Measurements from ENCODE around the gene LRRC8D.

LRRC8D gene

DNA sequence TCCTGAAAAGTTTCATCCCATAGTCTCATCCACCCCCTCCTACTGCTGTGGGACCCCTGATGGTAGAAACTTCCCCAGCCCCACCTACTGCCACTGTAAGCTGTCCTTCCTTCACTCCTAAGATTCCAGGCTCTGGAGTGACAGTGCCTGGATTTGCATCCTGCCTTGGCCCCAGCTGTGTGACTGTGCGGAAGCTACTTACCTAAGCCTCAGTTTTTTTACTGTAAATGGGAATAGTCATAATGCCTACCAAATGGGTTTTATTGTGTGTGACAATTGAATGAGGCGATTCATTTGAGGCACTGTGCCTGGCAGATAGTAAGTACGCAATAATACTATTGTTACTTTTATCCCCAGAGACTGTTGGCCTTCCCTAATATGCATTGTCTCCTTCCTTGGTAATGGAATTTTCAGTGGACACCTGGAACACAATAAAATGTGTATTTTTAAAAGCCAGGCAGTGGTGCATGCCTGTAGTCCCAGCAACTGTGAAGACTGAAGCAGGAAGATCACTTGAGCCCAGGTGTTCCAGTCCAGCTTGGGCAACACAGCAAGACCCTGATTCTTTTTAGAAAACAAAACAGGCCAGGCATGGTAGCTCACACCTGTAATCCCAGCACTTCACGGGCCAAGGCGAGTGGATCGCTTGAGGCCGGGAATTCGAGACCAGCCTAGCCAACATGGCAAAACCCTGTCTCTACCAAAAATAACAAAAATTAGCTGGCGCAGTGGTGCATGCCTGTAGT is 119.0 kb downstream of the LRRC8D start:
- no peak for DNase-seq (ENCODE audit: low read depth in 2 of 2)

DNA sequence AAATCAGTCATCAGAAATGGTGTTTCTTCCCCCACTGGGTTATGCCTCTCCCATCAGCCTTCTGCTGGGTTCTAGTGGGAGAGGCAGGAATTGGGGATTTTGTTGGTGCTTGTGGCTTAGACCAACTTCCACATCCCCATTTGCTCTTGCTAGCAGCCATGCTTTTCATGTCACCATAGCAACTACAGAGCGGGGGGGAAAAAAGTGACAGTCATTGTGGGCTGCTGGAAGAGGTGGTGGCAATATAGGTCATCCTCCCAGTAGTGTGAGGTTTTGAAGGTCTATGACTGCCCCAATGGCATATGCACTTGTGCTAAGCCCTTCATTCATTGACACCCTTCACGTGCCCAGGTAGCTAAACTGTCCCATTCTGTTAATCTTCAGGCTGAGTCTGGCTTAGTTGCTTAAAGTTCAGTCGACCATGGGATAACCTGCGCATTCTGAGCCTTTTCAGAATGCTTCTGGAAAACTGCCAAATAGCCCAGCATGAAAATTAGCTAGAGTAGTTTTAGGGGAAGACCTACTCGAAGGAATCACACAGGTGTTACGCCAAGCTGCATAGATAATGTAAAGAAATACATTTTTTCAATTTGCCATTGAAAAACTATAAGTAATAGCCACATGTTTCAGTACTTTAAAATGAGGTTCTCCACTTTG is 120.4 kb downstream of the LRRC8D start:
- DNase-seq (ENCODE audit: low read depth in 2 of 2), result no peak

DNA sequence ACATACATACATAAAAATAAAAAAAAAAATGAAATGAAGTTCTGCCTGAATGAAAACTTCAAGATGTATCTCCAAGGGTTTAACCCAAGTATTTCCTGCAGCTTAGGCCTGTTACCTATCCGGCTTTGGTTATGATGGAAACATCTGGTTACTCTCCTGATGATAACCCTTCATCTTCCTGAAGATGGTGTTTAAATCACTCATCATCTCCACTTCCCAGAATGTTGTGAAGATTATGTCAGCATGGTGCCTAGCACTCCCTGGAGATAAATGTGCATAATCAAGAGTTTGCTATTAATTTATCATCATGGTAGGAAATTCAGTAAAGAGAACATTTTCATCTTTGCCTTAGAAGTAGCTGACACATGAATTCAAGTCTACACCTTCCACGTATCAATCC is 121.2 kb downstream of the LRRC8D start:
- no peak for DNase-seq (ENCODE audit: low read depth in 2 of 2)

DNA sequence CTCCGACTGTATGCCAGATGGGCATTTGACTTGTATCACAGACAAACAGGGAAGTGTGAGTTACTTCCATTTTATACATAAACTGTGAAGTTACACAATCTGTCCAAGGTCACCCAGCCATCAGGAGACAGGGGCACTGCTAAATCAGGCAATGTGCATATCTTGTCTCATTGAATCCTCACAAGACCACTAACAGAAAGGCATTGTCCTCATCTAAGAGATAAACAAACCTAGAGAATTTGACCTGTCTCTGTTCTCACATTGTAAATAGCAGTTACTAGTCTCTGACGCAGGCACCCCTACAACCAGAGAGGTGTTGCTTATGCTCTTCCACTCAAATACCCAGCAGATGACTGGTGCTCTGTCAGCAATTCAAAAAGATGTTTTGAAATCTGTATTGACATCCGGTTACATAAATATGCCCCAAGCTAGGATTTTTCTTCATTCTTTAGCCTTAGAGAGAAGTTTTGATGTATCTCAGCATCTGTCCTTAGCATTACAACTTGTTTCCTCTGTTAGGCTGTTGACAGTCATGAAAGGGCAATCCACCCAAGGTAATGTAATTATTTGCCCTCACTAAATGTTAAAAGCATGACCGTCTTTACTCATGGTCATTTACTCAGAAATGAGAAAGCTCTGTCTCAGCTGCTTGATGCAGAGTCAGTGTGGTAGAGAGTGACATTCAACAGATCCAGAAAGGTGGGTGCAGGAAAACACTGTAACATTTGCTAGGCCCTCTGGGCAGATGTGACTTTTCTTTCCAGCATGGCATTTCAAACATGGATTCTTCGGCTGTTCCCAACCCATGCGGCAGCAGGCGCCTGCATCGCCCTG is 122.2 kb downstream of the LRRC8D start:
- no peak for DNase-seq (ENCODE audit: low read depth in 2 of 2)

DNA sequence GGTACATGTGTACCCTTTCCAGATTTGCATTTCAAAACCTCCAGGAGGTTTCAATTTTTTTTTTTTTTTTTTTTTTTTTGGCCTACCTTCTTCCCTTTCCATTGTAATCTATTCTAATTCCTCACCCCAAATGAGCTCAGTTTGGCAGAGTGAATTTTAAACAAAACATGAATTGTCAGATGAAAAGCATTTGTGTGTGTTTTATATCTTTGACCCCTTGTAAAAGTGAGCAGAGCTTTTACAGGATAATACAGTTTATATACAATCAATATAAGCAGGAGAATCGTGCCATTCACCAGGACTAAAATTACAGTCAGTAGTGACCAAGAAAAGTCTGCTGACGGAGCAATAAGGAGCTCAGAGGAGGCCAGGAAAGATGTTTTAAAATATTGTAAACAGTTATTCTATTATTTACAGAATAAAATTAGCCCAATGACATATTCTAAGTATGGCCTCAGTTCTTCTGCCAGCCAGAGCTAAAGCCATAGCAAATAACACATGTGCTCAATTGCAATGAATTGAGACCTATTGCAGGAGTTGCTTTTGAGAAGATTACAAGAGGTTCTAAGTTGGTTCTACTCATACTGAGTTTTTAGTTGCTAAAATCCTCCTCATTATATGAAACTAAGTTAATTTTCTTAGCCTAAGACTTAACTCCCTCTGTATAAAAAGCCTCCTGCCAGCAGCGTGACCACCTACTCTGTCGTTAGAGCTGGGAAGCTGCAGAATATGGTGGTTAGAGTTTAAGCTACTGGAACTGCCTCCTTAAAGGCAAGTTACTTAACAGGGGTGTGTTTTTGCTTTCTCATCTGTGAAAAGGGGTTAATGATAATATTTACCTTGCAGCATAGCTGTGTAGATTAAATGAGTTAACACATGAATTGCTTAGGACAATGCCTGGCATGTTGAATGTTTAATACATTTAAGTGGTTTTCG is 123.3 kb downstream of the LRRC8D start:
- no peak for DNase-seq (ENCODE audit: low read depth in 2 of 2)

DNA sequence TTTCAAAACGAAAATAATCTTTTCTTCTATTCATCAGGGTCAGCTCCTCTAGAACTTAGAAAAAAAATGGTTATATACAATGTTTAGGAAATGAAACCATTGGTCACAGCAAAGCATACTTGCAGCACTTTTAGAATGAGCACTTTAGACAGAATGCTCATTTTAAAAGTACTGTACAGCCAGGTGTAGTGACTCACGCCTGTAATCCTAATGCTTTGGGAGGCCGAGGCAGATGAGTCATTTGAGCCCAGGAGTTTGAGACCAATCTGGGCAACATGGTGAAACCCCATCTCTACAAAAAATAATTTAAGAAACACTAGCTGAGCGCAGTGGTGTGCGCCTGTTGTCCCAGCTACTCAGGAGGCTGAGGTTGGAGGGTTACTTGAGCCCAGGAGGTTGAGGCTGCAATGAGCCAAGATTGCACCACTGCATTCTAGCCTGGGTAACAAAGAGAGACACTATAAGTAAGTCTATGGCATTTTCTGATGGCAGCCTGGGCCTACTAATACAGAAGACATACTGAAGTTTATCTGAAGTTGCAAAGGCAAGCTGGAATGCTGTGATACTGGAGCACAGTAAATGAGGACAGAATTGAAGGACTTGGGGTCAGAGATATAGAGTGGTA is 125.1 kb downstream of the LRRC8D start:
- no peak for DNase-seq (ENCODE audit: low read depth in 2 of 2)

DNA sequence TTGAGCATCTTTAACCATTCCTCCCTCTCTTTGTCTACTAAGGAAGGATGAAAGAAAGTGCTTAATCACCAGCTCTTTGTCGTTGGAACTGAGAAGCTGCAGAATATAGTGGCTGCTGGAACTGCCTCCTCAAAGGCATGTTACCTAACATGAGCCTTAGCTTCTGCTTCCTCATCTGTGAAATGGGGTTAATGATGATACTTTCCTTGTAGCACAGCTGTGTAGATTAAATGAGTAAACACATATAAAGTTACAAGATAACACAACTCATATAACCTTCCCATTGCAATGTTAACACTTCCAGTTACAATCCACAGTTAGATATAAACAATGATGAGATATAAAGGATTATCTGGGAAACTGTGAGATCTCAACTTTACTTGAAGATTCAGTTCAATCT is 125.7 kb downstream of the LRRC8D start:
- no peak for DNase-seq (ENCODE audit: low read depth in 2 of 2)

DNA sequence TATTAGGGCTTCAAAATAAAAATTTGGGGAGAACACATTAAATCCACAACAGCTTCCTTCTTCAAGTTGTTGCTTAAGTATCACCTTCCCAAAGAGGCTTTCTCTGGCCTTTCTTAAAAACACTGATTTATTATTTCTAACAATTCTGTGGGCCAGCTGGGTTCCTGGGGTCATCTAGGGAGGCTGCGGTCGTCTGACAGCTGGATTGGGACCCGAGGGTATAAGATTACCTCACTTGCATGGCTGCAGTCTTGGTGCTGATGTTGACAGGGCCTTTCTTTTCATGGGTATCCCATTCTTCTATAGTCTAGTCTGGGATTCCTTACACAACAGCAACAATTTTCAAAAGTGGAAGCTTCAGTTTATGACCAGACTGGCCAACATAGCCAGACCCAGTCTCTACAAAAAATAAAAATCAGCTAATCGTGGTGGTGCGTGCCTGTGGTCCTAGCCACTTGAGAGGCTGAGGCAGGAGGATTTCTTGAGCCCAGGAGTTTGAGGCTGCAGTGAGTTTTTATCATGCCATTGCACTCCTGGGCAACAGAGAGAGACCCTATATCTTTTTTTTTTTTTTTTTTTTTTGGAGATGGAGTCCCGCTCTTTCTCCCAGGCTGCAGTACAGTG is 128.0 kb downstream of the LRRC8D start:
- no peak for DNase-seq (ENCODE audit: low read depth in 2 of 2)

DNA sequence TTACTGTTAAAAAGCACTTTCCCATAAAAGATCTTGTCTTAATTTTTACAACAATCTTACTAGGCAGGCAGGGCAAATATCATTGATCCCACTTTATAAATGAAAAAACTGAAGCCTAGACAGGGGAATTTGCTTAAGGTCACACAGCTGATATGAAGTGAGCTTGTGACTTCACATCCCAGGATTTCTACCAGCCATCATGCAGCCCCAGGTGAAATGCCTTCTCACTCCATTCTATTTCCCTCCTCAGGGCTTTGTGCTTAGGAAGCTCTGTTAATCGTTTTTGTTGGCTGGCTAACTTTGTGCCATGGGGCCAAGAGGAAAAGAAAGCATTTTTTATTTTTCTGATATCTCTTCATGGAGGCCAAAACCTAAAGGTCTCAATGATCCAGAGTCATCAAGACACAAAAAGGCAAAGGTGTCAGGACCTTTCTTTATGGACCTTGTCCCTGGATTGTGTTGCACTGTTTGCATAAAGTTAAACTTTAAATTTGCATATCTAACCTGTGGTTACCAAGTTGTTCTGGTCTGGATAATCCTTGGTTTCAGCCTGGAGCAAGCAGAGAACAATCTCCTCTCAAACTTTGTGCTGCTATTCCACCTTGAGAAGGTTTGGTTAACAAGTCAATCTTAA is 129.3 kb downstream of the LRRC8D start:
- no peak for DNase-seq (ENCODE audit: low read depth in 2 of 2)

DNA sequence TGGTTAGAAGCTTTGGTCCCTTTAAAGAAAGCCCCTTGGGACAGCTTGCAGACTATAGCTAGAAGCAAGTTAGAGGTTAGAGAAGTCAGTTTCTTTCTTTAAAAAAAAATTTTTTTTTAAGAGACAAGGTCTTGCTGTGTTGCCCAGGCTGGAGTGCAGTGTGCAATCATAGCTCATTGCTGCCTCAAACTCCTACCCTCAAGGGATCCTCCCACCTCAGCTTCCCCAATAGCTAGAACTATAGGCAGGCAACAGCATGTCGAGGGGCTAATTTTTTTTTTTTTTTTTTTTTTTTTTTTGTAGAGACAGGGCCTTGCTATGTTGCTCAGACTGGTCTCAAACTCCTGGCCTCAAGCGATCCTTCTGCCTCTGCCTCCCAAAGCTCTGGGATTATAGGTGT is 129.9 kb downstream of the LRRC8D start:
- DNase-seq (ENCODE audit: low read depth in 2 of 2), result no peak

DNA sequence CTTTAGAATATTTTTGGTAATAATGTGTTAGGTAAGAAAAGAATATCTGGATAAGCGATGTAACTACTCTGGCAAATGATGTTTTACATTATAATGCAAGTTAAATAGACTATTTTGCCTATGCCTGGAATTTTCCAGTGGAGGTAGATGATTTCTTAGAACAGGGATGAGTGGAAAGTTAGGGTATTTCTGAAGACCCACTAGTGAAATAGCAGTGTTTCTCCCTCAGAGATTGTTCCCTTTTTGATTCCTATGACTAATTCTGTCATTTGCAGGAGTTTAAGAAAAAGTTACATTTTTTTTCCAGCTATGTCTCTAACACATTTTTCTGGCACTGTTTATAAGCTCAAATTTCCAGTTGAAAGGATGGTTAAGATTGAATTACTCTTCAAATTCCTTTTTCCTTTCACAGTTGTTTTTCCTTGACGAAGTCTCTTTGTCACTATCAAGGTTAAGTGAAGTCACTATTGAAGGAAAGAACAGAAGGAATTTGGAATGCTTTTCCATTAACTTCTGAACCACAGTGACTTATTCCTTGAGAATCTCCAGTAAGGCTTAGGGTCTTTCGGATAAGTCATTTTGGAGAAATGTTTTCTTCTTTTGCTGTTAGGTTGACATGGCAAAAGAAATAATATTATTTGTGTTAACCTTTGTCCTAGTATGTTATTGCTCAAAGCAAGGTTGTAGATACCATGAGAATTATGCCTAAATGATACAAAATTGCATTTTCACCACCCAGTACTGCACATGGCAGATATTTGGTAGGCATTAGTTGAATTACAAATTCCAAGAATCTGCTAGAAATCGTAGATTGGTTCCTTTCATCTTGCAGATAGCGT is 131.2 kb downstream of the LRRC8D start:
- DNase-seq (ENCODE audit: low read depth in 2 of 2), result no peak

DNA sequence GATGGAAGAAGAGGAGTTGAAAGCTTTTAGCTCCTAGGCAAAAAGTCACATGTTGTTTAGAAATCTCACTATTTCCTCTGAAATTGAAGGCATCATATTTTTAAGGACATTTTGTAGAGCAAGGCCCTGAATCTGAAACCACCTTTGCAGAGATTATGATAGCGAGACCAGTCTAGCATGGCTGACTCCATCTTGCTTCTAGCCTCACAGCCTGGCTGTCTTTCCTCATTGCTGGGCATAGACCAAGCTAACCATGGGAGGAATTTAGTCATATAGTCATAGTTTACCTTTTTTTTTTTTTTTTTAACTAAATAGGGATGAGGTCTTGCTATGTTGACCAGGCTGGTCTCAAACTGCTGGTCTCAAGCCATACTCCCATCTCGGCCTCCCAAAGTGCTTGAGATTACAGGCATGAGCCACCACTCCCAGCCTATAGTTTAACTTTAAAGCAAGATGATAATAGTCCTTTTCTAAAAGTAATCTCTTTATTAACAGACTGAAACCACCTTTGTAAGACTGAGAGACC is 131.8 kb downstream of the LRRC8D start:
- no peak for DNase-seq (ENCODE audit: low read depth in 2 of 2)

DNA sequence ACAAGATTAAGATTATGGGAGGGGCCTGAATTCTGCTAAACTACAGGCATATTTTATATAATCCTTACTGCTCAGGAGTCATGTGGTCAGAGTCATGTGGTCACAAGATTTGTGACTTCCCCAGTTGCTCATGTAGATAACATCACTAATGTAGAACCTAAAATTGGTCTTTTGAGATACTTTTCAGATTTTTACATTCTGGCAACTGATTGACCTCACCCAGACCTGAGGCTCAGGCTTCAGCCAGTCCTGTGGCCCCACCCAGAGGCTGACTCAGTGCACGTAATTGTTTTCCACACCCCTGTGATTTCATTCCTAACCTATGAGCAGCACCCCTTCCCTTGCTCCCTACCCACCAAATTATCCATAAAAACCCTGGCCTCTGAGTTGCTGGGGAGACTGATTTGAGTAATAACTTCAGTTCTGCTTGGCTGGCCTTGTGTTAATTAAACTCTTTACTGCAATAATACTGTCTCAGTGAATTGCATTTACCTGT is 132.3 kb downstream of the LRRC8D start:
- DNase-seq (ENCODE audit: low read depth in 2 of 2), result peak; percentile 27 to 30

DNA sequence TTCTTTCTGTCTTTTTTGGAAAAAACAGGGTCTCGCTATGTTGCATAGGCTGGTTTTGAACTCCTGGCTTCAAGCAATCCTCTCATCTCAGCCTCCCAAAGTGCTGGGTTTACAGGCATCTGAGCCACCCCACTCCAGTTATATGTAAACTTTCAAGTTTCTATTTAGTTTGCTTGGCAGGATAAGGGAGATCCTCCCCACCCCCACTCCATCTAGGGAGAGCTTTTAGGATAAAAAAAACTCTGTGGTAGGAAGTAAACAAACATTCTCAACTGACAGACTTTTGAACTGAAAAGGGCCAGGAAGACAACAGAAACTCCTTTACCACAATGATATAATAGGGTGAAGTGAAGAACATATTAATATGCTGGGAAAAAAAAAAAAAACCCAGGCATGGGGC is 133.1 kb downstream of the LRRC8D start:
- no peak for DNase-seq (ENCODE audit: low read depth in 2 of 2)

DNA sequence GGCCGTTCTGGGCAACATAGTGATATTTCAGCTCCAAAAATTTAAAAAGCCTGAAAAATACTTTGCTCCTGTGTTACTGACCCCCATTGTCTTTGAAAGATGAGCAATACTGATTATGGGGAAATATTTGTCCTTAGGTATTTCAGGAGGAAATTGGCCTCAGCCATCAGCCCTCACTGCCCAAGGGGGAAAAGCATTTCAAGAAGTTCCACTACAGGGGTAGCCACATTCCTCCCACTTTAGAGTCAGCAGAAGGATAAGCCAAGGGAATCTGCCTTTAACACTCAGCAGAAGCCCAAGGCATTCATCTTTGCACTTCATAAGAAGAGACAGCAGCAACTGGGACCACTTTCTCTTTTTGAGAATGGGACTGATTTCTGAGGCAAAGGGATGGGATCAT is 133.6 kb downstream of the LRRC8D start:
- DNase-seq (ENCODE audit: low read depth in 2 of 2), result no peak

DNA sequence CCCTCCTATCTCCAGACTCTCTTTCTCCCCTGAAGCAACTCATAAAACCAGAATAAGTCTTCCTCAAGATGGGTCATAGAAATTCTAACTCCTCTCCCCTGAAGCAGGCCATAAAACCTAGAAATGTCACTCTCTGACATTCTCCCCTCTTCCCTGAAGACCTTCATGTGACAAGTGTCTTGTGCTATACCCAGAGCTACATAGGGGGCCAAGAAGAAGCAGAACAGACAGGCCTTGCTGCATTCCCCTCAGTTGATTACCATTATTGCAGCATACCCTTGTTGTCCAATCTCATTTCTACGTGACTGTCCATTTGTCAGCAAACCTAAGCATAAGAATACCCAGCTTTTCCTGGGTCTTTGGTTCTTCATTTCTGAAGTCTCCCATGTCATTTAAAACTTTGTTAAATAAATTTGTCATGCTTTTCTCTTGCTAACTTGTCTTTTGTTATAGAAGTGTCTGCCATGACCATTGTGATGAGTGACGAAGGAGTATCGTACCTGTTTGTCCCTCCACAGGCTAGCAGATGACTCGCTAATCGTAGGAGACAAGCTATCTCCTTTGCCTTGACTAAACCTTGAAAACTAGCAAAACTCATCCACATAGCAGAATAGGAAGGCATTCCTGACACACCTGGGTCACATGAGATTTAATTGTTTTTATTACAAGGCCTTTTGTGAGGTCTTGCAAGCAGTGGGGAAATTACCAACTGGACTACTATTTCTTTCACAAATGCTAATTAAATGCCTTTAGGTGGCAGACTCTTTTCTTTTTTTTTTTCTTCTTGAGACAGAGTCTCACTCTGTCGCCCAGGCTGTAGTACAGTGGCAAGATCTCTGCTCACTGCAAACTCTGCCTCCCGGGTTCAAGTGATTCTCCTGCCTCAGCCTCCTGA is 134.7 kb downstream of the LRRC8D start:
- DNase-seq (ENCODE audit: low read depth in 2 of 2), result no peak

DNA sequence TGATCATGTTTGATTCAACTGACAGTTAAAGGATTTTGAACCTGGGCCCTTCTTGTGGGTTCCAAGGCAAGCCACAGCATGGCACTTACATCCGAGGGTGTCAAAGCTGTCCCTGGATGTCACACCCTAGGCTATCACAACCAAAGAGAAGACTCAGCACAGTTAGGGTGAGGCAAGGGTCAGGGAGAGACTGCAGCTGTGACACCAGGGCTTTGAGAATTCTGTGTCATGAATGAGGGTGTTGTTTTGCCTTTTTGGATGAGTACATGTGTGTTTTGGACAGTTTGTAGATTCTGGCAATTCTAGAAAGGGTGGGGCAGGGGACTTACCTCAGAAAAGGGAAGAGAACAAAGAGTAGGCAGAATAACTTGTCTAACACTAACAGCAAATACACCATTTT is 136.3 kb downstream of the LRRC8D start:
- DNase-seq (ENCODE audit: low read depth in 2 of 2), result no peak

Measured in stimulated activated CD8-positive, alpha-beta memory T cell treated with anti-CD3 and anti-CD28 coated beads, Interleukin-15, amount 100 ng/mL, for 48 hours (primary cell).